Ectodermal cell (in vitro differentiated cells): Measurements from ENCODE around the gene PTPRN2.
"Not testable (repeated sequence)": the region's sequence is repeated elsewhere in the genome, so short reads cannot be mapped to it uniquely, and the experiment has no call there.

ENCODE experiments used
- H3K27ac ChIP-seq: 2 replicates; pipeline ENCODE4 v1.7.0; 2013; ENCODE audit warnings: mild to moderate bottlenecking, low read depth, low read length; ENCODE audit not compliant: insufficient read depth, poor library complexity, severe bottlenecking
- H3K27me3 ChIP-seq: 2 replicates; pipeline ENCODE4 v1.7.0; 2013; ENCODE audit warnings: mild to moderate bottlenecking, low read length; ENCODE audit not compliant: insufficient read depth, control insufficient read depth, poor library complexity, severe bottlenecking
- H3K36me3 ChIP-seq: one replicate; pipeline ENCODE4 v1.7.0; 2013; ENCODE audit warnings: low read length; ENCODE audit not compliant: control insufficient read depth, insufficient read depth
- H3K4me1 ChIP-seq: one replicate; pipeline ENCODE4 v1.7.0; 2013; ENCODE audit warnings: low read length; ENCODE audit not compliant: control insufficient read depth, insufficient read depth
- H3K4me3 ChIP-seq: 2 replicates; pipeline ENCODE4 v1.7.0; 2013; ENCODE audit warnings: low read depth, low read length, control low read depth; ENCODE audit not compliant: insufficient read depth
- H3K9me3 ChIP-seq: 2 replicates; pipeline ENCODE4 v1.7.0; 2013; ENCODE audit warnings: mild to moderate bottlenecking, low read length, moderate library complexity; ENCODE audit not compliant: control insufficient read depth
- WGBS, 2 experiments: methylation state at CpG; one replicate each; pipeline ENCODE4 v1.1.7; 2013; ENCODE audit warnings: missing lambda C conversion rate in 2 of 2; 5-methylcytosine and 5-hydroxymethylcytosine counted together

Gene PTPRN2

DNA sequence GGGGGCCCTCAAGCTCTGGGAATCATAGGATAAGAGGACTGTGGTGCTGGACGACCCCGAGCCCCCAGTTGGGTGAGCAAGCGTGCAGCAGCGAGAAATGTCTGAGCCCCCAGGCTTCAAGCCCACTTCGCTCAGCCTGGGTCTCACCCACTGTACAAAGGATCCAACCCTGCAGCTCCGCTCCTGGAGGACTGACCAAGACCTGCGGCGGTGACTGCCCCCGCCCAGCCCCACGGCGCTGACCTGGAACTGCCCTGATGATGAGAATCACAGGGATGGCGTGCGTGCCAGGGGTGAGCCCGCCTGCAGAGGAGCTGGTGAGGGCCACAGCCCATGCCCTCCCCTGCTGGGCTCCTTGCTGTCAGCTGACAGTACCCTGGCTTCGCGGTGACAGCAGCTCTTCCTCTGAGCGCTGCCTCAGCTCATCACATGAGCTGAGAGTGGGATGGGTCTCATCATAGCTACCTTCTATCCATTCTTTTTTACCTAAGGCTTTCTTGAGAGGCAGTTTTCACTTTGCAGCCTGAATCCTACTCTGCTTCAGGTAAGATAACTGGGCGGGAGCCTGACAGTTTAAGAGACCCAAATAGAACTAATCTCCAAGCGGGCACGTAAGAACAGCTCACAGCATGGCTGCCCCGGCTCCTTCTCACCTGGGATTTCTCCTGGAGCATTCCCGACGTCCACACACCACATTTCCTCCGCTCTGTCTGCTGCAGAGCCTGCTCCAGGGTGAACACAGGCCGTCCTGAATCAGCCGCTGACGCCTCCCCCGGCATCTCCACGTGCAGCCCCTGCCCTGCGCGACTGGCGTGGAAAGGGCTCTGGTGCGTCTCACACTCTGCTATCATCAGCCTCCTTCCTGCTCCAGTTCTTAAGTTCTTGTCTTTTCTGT is 329.9 kb downstream of the PTPRN2 start:
- no peak overlapping the region for H3K4me3 ChIP-seq
- H3K4me1 ChIP-seq = no peaks in the 10 kb centered on the region
- H3K27ac ChIP-seq = no peak overlapping the region
- no peaks in the 10 kb centered on the region for H3K27me3 ChIP-seq
- 87 to 89% methylated on average over 33 of the region's 33 CpGs for WGBS, 2 experiments
- H3K36me3 ChIP-seq = no peaks in the 10 kb centered on the region
- peaks cover 25% of the 10 kb centered on the region for H3K9me3 ChIP-seq

DNA sequence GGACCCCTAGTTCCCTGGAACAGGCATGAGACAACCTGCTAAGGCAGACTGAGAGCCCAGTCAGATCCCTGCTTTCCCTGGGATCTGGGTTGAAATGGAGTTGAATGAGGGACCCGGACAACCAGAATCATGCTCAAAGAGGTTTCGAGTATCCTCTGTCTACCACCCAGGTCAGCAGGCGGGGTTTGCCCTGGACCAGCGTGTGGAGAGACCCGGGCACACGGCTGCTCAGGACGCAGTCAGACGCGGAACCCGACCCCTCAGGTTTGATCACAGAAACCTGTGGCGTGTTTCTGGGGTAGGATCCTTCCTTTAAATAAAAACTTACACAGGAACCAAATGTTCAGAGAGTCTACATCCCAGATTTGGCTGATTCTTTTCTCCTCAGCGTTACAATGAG is 330.6 kb downstream of the PTPRN2 start:
- no peaks in the 10 kb centered on the region for H3K4me1 ChIP-seq
- H3K36me3 ChIP-seq = no peaks in the 10 kb centered on the region
- no peaks in the 10 kb centered on the region for H3K27me3 ChIP-seq
- no peak overlapping the region for H3K4me3 ChIP-seq
- H3K27ac ChIP-seq = no peak overlapping the region
- 79 to 86% methylated on average over 12 of the region's 12 CpGs for WGBS, 2 experiments
- peaks cover 19% of the 10 kb centered on the region for H3K9me3 ChIP-seq

DNA sequence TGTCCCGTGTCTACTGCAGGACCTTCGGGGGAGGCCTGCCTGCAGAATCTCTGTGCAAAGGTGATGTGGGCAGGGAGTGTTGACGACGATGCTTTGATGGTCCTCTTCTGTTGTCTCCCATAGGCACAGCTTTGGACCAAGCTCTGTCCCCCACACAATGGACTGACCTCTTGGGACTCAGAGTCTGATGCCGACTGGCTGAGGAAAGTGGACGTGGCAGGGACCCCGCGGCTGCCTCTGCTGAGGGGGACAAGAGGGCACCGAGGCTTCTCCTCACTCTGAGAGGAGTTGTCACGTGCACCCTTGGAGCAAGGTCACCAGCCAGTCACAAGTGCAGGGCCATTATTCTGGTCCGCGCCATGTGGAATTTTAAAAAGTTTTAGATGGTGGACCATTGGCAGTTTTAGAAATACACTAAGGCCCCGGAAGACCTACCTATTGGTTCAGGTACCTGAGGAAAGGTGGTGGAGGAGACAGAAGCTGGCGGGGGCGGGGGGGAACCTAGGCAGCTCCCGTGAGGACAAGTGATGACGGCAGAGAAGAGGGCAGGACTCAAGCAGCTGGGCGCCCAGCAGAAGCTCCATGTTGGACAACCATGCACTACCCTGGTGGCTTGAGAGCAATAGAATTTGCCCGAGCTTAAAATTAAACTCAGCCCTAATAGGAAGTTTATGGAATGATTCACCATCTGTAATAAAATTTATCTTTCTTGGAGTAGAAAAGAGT is 331.4 kb downstream of the PTPRN2 start:
- Histone ChIP-seq H3K36me3 (no peaks in the 10 kb centered on the region), H3K27ac (no peak overlapping the region), H3K27me3 (no peaks in the 10 kb centered on the region), H3K4me3 (no peak overlapping the region), H3K4me1 (no peaks in the 10 kb centered on the region), H3K9me3 (peaks cover 16% of the 10 kb centered on the region)
- 79 to 80% methylated on average over 19 of the region's 19 CpGs for WGBS, 2 experiments

DNA sequence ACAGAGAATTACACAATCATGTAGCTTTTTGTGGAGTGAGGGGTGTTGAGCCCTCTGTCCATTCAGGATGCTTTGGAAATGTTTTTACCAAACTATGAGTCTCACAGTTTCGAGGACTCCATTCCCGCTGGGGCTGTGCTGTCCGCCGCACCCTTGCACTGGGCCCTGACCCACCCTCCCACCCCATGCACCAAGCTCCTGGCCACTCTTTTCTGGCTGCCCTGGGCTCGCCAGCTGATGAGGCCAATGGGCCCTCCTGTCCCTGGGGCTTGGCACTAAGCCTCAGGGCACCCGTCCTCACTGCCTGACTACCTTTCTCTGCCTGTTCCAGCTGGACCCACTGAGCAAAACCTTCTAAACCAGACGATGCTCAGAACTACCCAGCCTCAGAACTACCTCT is 332.1 kb downstream of the PTPRN2 start:
- Histone ChIP-seq H3K9me3 (peaks cover 20% of the 10 kb centered on the region), H3K27me3 (no peaks in the 10 kb centered on the region), H3K4me3 (no peak overlapping the region), H3K36me3 (no peaks in the 10 kb centered on the region), H3K27ac (no peak overlapping the region), H3K4me1 (no peaks in the 10 kb centered on the region)
- 72 to 75% methylated on average over 7 of the region's 7 CpGs for WGBS, 2 experiments

DNA sequence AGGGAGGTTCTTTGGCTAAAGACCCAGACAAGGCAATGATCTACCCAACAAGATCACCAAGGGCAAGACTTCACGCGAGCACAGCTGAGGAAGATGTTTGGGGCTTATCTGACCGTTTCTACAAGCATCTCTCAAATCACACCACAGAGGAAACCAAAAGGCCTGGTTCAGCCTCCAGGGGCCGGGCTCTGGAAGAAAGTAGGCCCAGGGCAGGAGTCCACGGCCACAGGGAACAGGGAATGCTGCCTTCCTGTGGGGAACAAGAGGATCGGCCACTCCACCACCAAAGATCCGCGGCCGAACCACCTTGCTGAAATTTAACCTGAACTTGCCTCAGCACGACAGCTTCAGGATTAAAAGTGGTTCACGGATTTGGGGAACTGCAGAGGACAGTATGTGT is 332.5 kb downstream of the PTPRN2 start:
- Histone ChIP-seq H3K4me3 (no peak overlapping the region), H3K27me3 (no peaks in the 10 kb centered on the region), H3K36me3 (no peaks in the 10 kb centered on the region), H3K27ac (no peak overlapping the region), H3K9me3 (peaks cover 20% of the 10 kb centered on the region), H3K4me1 (no peaks in the 10 kb centered on the region)
- 81 to 83% methylated on average over 11 of the region's 11 CpGs for WGBS, 2 experiments

DNA sequence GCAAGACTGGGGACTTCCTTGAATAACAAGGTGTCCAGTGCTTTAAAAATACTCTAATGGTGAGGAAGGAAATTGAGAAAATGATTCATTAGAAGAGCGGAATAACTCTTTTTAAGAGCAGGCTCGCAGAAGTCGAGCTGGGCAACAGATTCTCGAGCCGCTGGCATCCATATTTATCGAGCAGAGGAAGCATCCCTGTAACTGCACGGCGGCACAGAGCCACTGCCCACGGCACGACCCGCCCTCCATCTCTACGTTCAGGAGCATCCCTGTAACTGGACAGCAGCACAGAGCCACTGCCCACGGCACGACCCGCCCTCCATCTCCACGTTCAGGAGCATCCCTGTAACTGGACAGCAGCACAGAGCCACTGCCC is 334.0 kb downstream of the PTPRN2 start:
- WGBS, 2 experiments = 66 to 69% methylated on average over 8 to 9 of the region's 16 CpGs
- not testable (repeated sequence) for H3K4me1 ChIP-seq
- H3K9me3 ChIP-seq = peaks cover 21% of the 10 kb centered on the region

DNA sequence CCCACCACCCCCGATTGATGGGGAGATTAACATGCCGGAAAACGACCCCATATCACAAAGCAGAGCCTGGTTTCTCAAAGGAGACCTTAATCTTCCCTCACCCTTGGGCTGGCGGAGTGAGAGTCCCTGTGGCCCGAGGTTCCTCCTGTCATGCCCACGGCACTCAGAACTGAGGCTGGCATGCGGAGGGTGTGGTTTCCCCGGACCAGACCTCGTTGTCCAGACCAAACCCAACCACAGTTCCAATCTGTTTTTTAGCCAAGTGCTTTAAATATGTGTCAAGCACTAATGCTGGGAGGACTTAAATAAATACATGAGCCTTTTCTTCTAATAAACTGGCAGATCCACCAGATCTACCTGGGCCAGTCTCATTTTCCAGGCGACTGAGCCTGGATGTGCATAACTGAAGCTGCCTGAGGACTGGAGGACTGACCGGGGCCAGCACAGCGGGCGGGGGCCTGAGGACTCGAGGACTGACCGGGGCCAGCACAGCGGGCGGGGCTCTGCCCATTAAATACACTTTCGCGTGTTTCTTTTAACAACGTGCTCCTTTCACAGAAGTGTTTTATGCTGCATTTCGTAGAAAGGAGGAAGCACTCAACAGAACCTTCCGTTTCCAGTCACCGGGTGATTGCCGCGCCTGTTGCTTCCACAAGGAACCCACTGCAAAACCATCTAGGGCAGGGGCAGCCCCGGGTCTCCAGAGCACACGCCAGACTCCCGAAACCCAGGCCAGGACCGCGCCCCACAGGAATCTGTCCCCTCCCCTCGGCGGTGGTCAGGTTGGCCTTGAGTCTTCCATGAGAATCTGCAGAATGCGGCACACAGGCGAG is 334.6 kb downstream of the PTPRN2 start:
- Histone ChIP-seq H3K4me1 (no peaks in the 10 kb centered on the region), H3K36me3 (no peaks in the 10 kb centered on the region), H3K4me3 (no peak overlapping the region), H3K9me3 (peaks cover 19% of the 10 kb centered on the region), H3K27ac (no peak overlapping the region), H3K27me3 (no peaks in the 10 kb centered on the region)
- 78 to 79% methylated on average over 34 of the region's 34 CpGs for WGBS, 2 experiments

More for the DNA sequence above, 334.0 kb downstream of the PTPRN2 start:
- H3K27me3 ChIP-seq, H3K36me3 ChIP-seq, H3K4me3 ChIP-seq, H3K27ac ChIP-seq: not testable (repeated sequence)

DNA sequence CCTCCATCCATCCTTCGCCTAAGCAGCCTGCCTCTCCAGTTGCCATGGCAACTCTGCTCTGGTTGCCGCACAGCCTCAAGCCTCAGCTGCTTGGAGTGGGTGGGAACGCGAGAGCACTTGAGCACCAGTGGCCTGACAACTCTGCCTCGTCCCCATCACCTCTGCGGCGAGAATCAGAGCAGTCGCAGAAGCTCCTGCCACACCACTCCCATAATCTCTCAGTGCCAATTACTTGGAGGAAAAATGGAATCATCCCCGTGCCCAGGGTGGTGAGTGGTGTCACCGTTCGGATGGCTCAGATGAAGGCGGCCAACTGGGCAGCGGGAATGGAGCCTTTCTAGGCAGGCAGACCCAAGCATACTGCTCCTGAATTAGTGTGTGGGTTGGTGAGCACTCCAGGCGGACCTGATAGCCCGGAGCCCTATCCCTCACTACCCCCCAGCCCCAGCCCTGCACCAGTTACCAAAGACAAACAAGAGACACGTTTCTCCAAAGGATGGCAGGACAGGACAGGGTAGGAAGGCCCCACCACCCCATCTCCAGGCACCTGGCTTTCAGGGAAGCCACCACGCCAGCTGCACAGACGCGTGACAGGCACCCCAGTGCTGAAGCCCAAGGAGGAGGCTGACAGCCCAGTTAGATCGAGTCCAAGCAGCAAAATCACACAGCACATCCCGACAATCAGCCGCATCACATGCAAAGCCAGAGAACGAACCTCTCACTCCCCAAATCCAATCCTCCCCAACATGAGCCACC is 335.4 kb downstream of the PTPRN2 start:
- no peaks in the 10 kb centered on the region for H3K4me1 ChIP-seq
- no peaks in the 10 kb centered on the region for H3K27me3 ChIP-seq
- H3K36me3 ChIP-seq = no peaks in the 10 kb centered on the region
- H3K27ac ChIP-seq = no peak overlapping the region
- WGBS, 2 experiments = 78 to 83% methylated on average over 23 of the region's 23 CpGs
- peaks cover 19% of the 10 kb centered on the region for H3K9me3 ChIP-seq
- H3K4me3 ChIP-seq = no peak overlapping the region

DNA sequence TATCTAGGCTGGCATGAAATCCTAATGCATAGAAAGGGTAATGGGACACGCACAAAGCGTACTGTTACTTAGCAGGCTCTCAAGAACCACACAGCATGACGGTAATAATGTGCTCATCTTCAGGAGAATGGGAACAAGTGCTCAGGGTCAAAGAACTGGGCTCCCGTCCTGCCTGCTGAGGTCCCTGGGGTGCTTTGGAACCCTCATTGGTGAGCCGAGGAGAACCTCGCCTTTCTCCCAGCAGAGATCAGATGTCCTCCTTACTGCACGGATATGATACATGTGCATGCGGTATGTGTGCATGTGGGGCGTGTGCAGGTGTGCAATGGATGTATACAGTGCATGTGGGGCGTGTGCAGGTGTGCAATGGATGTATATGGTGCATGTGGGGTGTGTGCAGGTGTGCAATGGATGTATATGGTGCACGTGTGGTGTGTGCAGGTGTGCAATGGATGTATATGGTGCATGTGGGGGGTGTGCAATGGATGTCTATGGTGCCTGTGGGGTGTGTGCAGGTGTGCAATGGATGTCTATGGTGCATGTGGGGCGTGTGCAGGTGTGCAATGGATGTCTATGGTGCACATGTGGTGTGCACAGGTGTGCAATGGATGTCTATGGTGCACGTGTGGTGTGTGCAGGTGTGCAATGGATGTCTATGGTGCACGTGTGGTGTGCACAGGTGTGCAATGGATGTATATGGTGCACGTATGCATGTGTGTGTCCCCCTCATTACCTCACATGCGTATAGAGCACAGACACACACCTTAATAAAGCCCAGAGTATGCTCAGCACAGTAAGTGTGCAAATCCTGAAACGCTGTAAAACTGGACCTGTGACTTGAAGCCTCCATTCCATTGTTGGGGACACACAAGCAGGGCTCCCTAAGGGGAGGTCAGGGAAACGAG is 336.3 kb downstream of the PTPRN2 start:
- Histone ChIP-seq H3K27me3 (no peaks in the 10 kb centered on the region), H3K9me3 (peaks cover 18% of the 10 kb centered on the region), H3K36me3 (no peaks in the 10 kb centered on the region), H3K27ac (no peak overlapping the region), H3K4me1 (no peaks in the 10 kb centered on the region), H3K4me3 (no peak overlapping the region)
- WGBS, 2 experiments = 81 to 82% methylated on average over 18 of the region's 18 CpGs
